NCI-H2227 (cell line): ENCODE data around the gene GRSF1.
A peak's percentile ranks its signal among the peaks of the same experiment; 100 is the strongest.
"Not testable (repeated sequence)": the region's sequence is repeated elsewhere in the genome, so short reads cannot be mapped to it uniquely, and the experiment has no call there.

Experiments used
- DNase-seq: peaks from one replicate; lab custom pipeline; 2025; ENCODE audit not compliant: unreplicated experiment; lab: John Stamatoyannopoulos, UW

The GRSF1 gene

DNA sequence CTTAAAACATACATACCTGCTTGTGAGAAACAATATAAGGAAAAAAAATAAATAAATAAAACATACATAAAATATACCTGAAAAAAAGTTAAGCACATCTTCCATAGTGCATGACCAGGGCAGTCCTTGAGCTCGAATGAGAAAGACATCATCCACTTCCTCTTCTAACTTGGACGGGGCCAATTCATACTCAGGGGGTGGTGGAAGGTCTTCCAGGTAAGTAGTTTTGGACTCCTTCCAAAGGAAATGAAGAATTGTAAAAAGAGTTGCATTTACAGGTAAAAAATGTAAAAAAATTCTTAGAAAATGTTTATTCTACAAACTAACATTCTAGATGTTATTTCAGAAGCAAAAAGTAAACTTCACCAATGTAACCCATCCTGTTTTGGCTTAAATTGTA, 3.6 kb downstream of the GRSF1 start:
- DNase-seq = no peak

DNA sequence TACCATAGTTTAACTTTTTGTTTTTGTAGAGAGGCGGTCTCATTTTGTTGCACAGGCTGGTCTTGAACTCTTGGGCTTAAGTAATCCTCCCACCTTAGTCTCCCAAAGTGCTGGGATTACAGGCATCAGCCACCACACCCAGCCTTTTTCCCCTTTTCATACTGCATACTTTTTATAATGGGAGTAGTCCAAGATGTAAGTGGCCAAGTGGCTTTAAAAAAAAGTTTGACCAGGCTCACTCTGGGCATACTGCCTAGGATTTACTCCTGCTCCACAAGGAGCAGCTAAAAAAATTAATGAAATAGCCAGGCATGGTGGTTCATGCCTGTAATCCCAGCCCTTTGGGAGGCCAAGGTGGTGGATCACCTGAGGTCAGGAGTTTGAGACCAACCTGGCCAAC, 6.0 kb downstream of the GRSF1 start:
- no peak for DNase-seq

DNA sequence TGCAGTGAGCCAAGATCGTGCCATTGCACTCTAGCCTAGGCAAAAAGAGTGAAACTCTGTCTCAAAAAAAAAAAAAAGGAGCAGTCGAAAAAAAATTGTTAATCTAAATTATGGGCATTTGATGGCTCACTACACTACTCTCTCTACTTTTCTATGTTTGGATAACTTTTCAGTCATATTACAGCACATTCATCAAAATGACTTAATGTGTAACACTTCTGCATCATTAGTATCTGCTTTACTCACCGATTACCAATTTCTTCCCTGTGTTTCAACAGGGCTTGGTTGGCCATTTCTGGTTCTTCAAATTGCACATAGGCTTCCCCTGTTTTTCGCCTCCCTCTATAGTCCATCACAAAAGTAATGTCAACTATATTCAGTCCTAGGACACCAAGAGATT, 8.4 kb downstream of the GRSF1 start:
- DNase-seq = no peak

DNA sequence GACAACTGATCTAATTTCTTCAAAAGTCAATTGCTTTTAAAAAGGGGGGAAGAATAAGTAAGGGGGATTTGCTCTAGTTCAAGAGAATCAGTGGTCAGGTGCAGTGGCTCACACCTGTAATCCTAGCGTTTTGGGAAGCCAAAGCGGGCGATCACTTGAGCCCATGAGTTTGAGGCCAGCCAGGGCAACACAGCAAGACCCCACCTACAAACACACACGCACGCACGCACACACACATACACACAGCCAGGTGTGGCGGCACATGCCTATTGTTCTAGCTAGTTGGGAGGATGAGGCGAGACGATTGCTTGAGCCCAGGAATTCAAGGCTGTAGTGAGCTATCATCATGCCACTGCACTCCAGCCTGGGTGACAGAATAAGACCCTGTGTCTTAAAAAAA, 9.6 kb downstream of the GRSF1 start:
- no peak for DNase-seq

DNA sequence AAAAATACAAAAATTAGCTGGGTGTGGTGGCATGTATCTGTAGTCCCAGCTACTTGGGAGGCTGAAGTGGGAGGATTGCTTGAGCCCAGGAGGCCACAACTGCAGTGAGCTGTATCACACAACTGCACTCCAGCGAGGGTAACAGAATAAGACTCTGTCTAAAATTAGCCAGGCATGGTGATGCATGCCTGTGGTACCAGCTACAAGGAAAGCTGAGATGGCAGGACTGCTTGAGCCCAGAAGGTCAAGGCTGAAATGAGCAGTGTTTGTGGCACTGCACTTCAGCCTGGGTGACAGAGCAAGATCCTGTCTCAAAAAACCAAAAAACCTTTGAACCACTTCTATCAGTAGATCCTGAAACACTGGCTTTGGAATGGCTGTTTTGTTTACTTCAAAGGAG, 10.2 kb downstream of the GRSF1 start:
- no peak for DNase-seq

DNA sequence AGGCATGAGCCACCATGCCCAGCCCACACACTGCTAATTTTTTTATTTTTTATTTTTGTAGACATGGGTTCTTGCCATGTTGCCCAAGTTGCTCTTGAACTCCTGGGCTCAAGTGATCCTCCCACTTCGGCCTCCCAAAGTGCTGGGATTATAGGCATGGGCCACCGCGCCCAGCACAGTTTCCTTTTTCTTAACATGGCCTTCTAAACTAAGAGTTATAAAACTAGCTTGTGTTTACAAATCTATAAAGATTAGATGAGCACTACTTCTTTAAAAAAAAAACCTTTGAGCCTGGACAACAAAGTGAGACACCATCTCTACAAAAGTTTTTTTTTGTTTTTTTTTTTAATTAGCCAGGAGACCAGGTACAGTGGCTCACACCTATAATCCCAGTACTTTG, 10.7 kb downstream of the GRSF1 start:
- no peak for DNase-seq

DNA sequence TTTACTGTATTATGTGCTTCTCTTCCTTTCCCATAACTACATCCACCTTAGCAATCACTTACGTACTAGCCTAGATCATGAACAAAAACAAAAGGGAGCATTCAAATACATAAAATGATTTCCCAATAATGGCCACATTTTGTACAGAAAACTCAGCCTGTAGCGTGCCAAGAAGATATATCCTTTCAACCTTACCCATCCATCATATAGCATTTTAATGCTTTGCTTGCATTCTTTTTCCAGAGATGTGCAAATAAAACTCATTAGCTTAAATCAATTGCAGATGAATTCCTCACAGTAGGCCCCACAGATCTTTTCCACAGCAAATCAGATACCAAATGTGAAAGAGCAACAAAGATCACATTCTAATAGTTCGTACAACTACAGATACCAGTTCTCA, 20.8 kb downstream of the GRSF1 start:
- DNase-seq = no peak

DNA sequence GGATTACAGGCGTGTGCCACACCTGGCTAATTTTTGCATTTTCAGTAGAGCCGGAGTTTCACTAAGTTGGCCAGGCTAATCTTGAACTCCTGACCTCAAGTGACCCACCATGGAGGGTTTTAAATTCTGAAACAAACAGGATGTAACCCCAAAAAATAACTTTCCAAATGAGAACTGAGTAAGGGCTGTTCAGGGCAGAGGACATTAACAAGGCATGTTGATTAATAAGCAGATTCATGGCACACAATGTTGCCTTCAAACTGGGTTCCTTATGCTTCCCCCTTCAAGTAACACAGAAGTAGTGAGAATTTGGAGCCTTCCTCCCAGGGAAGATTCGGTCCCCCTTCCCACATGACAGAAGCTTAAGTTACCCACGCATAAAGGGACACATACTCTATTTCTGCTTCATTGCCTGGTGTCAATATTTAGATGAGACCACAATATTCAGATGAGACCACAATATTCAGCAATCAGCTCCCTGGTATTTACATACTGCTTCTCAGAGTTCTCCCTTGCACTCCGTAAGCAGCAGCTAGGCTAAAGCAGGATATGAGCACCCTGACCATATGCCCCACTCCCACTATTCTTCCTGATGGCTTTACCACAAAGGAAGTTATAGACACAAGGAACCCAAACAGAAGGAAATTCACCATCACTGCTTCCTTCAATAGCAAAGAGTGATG, 21.4 kb downstream of the GRSF1 start:
- DNase-seq = no peak

DNA sequence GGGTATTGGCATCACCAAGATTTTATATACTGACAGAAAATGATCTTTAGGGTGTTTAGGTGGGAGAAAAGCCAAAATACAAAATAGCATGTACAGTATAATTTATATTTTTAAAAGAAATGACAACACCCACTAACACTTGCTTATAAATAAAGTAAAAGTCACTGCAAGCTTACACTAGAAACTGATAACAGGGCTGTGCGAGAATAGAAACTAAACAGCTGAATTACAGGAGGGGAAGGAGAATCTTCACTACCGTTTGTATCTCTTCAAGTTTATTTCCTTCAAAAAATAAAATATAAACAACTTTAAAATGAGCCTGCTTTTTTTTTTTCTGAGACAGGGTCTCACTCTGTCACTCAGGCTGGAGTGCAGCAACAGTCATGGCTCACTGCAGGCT, 22.8 kb downstream of the GRSF1 start:
- no peak for DNase-seq

DNA sequence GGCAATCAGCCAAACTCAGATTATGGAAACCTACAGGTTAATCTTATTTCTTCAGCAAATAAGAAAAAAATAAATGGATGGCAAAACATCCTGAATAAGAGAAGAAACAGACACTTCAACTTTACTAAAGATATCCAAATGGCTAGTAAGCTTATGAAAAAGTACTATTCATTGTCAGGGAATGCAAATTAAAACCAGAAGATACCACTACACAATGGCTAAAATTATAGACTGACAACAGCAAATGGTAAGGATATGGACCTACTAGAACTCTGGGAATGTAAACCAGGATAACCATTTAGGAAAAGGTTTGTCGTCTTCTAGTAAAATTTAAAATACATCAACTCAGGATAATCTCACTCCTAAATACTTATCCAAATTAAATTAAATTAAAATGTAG, 24.3 kb downstream of the GRSF1 start:
- DNase-seq = no peak

DNA sequence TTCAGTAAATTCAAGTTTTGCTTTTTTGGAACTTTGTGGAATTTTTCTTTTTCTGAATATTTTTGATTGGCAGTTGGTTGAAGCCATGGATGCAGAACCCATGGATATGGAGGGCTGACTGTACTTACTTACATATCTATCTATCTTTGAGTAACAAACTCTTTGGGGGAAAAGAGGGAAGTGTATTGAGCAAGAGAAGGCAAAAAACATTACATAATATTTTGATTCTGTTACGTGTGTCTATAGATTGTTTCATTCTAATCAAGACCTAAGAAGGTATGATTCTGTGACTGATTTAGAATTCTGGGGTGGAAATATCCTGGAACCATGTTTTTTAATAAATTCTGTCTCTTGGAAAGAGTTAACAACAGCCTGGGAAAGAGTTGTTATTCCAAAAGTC, 31.5 kb downstream of the GRSF1 start:
- DNase-seq = no peak

DNA sequence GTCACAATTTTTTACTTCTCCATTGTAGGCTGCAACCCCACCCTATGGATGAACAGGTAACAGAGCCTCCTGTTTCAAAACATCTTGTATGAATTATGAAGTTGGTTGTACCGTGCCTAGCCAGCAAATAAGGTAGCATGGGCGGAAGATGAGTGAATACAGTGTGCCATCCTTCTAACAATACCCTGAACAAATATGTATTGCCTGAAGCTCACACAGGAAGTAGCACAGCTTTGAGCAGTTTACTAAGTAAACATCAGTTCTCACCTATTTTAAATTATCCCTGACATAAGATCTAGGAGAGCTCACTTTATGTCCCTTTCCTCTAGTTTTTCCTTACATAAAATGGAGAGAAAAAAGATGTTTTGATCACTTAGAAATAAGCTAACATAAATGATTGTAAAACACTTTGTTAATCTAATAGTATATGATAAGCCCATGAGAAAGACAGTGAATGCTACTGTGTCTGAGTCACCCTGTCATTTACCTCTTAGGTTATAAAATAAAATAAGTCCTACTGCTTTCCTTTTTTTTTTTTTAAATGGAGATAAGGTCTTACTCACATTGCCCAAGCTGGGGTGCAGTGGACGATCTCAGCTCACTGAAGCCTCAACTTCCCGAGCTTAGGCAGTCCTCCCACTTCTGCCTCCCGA, 36.6 kb downstream of the GRSF1 start:
- DNase-seq = no peak

DNA sequence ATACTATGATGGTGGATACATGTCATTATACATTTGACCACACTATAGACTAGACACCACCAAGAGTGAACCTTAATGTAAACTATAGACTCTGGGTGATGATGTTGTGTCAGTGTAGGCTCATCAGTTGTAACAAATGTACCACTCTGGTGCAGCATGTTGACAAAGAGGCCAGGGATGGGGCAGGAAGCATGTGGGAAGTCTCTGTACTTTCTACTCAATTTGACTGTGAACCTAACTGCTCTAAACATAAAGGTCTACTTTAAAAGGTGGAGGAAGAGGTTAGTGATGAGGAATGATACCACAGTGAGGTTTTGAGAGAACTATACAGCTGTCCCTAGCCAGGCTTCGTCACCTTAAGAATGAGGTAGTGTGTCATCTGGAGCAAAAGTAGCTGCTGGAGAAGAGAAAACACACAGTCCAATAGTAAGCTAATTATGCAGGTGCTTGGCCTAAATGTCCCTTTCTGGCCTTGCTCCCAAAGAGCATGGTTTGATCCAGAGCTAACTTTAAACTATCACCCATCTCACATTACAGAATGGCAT, 38.4 kb downstream of the GRSF1 start:
- DNase-seq = no peak

DNA sequence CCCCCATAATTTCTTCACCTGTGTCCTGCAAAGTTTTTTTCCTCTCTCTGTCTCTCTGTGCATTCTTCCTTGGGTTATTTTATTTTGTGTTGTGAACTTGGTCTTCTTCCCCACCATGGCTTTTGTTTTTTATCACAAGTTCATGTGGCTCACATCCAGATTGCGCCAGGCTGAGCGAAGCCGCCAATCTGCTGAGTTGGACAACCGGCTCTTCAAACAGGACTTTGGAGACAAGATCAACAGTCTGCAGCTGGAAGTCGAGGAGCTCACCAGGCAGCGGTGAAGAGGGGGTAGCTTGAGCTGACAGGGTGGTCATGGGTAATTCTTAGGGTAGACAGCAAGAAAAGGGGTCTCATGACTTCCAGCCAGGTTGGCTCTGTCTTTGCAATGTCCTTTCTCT, 46.1 kb downstream of the GRSF1 start:
- DNase-seq = no peak

DNA sequence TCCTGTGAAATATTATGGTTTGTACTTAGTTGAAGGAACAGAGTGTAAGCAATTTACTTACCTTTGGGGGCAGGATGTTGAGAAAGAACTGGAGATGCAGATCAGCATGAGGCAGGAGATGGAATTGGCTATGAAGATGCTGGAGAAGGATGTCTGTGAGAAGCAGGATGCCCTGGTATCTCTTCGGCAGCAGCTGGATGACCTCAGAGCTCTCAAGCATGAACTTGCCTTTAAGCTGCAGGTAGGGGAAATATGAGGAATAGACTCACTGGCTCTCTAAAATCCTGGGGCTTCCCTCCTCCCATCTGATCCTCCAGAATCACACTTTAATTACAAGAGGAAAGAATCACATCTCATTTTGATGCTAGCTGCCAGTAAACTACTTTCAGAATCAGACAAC, 51.0 kb downstream of the GRSF1 start:
- DNase-seq = no peak

DNA sequence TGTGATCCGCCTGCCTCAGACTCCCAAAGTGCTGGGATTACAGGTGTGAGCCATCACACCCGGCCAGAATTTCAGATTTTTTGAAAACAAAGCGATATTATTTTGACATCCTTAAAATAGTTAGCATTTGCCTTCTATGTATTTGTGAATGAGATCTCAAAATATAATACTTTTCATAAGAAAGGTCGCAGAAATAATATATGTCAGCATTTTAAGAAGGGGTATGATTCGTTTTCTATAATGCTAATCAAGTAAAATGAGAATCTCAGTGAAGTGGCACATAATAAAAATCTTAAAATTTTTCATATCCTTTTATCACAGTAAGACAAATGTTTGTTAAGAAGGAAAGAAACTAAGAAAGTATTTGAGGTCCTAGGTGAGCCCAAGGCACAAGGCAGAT, 52.2 kb downstream of the GRSF1 start:
- no peak for DNase-seq

DNA sequence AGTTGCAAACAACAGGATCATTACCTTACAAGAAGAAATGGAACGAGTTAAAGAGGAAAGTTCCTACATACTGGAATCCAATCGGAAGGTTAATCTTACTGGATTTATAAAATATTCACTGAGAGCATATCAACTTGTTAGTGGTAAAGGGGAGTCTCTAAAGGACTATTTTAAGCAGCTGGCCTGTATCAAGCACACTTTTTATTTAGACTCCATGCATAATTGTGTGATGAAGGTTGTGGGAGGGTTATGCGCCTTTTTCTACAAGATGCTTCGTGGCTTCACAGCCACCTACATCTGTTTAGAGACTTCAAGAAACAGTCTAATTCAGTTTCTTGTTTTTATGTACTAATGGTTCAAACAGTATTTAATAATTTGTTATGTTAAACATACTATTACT, 56.6 kb downstream of the GRSF1 start:
- DNase-seq = no peak

DNA sequence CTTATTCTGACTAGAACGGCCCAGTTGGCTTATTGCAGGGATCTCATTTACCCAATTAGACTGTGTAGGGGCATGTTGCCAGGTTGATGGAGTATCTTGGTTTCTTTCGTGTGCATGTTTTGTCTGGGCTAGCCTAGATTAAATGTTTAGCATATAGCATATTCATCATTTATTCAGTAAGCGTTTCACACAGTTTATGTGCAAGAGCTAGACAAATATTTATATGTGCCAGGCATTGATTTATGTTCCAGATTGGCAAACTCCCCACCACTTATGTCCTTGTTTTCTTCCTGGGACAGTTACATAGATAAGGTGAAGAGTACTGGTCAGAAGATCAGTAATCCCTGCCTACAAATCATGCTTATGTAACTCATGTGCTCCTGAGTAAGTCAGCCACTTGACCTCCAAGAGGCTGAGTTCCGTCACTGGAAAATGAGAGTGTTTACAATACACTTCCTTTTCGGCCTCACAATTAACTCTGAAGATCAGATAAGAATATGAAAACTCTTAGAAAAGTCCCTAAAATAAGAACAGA, 60.7 kb downstream of the GRSF1 start:
- peak; percentile 0 for DNase-seq

DNA sequence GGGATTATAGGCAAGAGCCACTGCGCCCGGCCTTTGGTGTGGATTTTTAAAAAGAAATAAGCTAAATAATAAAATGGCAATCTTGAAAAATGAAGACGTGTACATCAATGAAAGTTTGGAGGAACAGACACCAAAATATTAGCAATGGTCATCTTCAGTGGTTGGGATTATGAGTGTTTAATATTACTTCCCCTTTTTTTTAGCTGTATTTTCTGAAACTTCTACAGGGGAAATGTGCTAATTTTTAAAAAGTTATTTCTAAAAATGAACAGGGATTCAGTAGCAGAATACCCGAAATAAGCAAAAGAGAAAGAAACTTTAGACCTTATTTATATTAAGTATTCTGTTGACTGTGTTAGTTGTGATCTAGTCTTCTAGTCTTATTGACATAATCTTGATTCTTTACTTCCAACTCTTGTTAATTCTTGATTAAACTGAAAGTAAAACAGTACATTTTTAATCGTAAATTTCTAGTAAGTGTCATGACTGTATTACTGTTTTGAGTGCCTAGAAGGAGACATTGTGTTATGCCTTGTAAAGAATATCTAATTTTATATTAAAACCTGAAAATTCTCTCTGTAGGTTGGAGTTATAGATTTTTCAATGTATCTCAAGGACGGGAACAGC, 66.6 kb downstream of the GRSF1 start:
- DNase-seq = no peak

DNA sequence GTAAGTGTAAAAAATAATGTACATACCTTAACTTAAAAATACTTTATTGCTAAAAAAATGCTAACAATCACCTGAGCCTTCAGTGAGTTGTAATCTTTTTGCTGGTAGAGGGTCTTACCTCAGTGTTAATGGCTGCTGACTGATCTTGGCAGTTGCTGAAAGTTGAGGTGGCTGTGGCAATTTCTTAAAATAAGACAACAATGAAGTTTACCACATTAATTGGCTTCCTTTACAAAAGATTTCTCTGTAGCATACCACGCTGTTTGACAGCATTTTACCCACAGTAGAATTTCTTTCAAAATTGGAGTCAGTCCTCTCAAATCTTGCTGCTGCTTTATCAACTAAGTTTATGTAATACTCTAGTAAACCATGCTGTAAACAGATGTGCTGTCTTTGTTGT, 70.3 kb downstream of the GRSF1 start:
- DNase-seq = not testable (repeated sequence)

DNA sequence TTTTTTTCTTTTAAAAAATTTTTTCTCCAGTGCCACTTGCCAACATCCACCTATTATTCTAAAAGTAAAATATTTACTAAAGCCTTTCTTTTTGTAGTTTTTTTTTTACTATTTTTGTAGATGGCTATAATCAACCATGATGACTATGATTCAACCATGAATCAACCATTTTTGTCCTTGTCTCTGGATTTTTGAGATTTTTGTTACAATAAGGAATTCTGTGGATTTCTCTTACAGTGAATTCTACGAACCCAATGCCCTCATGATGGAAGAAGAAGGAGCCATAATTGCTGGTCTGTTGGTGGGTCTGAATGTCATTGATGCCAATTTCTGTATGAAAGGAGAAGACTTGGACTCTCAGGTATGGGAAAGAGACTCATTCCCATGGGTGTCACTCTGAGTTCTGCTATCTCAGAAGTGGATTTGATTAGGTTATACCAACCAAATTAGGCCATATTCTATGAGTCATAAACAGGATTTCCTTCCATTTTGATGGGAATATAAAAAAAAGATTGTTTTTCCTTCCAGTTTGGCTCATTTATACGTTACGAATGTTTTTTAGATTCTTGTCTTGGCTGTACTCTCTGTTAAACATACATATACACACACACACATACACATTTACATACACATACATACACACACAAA, 71.3 kb downstream of the GRSF1 start:
- DNase-seq = no peak
